Adrenal gland (tissue), 12 donors: ENCODE data around the gene EIF2A. TPM values are rescaled to one million over a fixed set of nuclear protein-coding genes. Genes with fewer than 3 reads are reported as not detected.

Source experiments
- DNase-seq, 7 donors: peaks; one replicate each; pipeline ENCODE4 v3.0.0-alpha.2; 2019 to 2020
- H3K27ac ChIP-seq, 5 donors: fragments of 200-600 bp; sonication (generic) in 4 of 5; 1 replicate in 3 of 5; 2 replicates in 2 of 5; pipeline versions ENCODE4 v1.5.1 to v1.8.0; 2016 to 2020; ENCODE audit warnings: mild to moderate bottlenecking in 1 of 5
- H3K27me3 ChIP-seq: fragments of 200-600 bp; 2 replicates; pipeline ENCODE4 v1.8.0; 2021
- H3K36me3 ChIP-seq, 2 donors: fragments of 200-600 bp; replicated peaks in 1 of 2; 1 replicate in 1 of 2; 2 replicates in 1 of 2; pipeline versions ENCODE4 v1.5.1 to v1.8.0; 2018 to 2022
- H3K4me1 ChIP-seq, 2 donors: fragments of 200-600 bp; replicated peaks in 1 of 2; 1 replicate in 1 of 2; 2 replicates in 1 of 2; pipeline versions ENCODE4 v1.5.1 to v1.8.0; 2018 to 2021
- H3K4me3 ChIP-seq, 4 donors: fragments of 200-600 bp; sonication (generic) in 3 of 4; one replicate each; pipeline ENCODE4 v1.5.1; 2016 to 2018
- H3K9me3 ChIP-seq, 3 donors: fragments of 200-600 bp; sonication (generic) in 1 of 3; replicated peaks in 1 of 3; 1 replicate in 2 of 3; 2 replicates in 1 of 3; pipeline versions ENCODE4 v1.5.1 to v1.8.0; 2016 to 2021
- POLR2A ChIP-seq, 2 donors: fragments of 450-650 bp; IDR thresholded peaks; one replicate each; pipeline ENCODE4 v1.6.1; 2017; ENCODE audit warnings: antibody characterized with exemption in 2 of 2, mild to moderate bottlenecking in 2 of 2, moderate library complexity in 1 of 2
- WGBS, 4 donors: extraction: QIAGEN DNeasy Blood & Tissue Kit in 2 of 4; methylation state at CpG; one replicate each; pipeline versions ENCODE4 v1.1.5 to v1.1.7; 2013 to 2017; 5-methylcytosine and 5-hydroxymethylcytosine counted together
- intact Hi-C, 2 donors: fragments of 100-400 bp; cut with DNase I; formaldehyde crosslinking; loops; one replicate each; pipeline versions ENCODE4 v1.14.1 to v1.15.0; 2022 to 2023
- polyA plus RNA-seq, 3 donors: library from polyadenylated mRNA; stranded (reverse); fragments of 200-250 nt in 2 of 3; fragments of 350-450 nt in 1 of 3; fragmentation: Illumina TruSeq in 1 of 3; extraction: RNeasy Lipid Tissue Mini Kit (QIAGEN cat#74804) in 1 of 3; gene quantifications; one replicate each; pipeline ENCODE4 v1.2.3, GENCODE V29; 2013 to 2014
- total RNA-seq, 9 donors: library from RNA; depleted of rRNA in 4 of 9; stranded (reverse); fragments of >200 nt in 4 of 9; fragments of 120-200 nt in 1 of 9; fragmentation: NEBNext Ultra II Directional in 1 of 9; extraction: Animal tissue kit (Norgen Biotek cat#: 25700) in 1 of 9; gene quantifications; one replicate each; pipeline versions ENCODE4 v1.1.0 to v1.2.4, GENCODE V29; 2013 to 2023
- TF ChIP-seq, protein P1 (sequence below), 6 experiments: fragments of 450-650 bp in 4 of 6; fragments of 200-600 bp in 2 of 6; sonication (generic) in 1 of 6; IDR thresholded peaks; 1 replicate in 5 of 6; 2 replicates in 1 of 6; pipeline versions ENCODE4 v1.5.1 to v1.8.0; 2016 to 2021; ENCODE audit warnings: antibody characterized with exemption in 6 of 6, mild to moderate bottlenecking in 2 of 6, moderate library complexity in 1 of 6
- donor health status: healthy with polysubstance abuse.
- donor health status: Bipolar disorder and iron deficiency.
- donor health status: DM: yes; HTN: yes; CAD: no.
- donor health status: DM: no; HTN: no; CAD: no.
- donor health status: DM: no; HTN: no; CAD: no.
- donor health status: DM: yes; HTN: yes; CAD: no.

The EIF2A gene
- total and polyA plus RNA-seq, 12 donors = 62.3 to 178 (median 74.8) TPM

GRCh38 chr3:150623945-150624344 lies 77.4 kb downstream of the EIF2A start:
- no peak overlapping the region for H3K4me3 ChIP-seq
- no peaks in the 10 kb centered on the region for H3K27me3 ChIP-seq
- H3K4me1 ChIP-seq = peaks cover 0 to 13% of the 10 kb centered on the region in 2 donors
- WGBS, 4 donors = 92 to 100% (median 94%) methylated on average over 1 of the region's 1 CpG
- no peak overlapping the region for H3K27ac ChIP-seq
- intact Hi-C loops = loop anchor here in 1 of 2 donors (10.0 kb wide), 1 partner anchor 71 kb away; no protein-coding TSS in a partner anchor
- peaks cover 0 to 48% of the 10 kb centered on the region in 2 donors for H3K36me3 ChIP-seq
- DNase-seq = no peak
- no peak for TF ChIP-seq POLR2A (IDR thresholded peaks at IDR 0.05)
- TF ChIP-seq, protein P1, sequence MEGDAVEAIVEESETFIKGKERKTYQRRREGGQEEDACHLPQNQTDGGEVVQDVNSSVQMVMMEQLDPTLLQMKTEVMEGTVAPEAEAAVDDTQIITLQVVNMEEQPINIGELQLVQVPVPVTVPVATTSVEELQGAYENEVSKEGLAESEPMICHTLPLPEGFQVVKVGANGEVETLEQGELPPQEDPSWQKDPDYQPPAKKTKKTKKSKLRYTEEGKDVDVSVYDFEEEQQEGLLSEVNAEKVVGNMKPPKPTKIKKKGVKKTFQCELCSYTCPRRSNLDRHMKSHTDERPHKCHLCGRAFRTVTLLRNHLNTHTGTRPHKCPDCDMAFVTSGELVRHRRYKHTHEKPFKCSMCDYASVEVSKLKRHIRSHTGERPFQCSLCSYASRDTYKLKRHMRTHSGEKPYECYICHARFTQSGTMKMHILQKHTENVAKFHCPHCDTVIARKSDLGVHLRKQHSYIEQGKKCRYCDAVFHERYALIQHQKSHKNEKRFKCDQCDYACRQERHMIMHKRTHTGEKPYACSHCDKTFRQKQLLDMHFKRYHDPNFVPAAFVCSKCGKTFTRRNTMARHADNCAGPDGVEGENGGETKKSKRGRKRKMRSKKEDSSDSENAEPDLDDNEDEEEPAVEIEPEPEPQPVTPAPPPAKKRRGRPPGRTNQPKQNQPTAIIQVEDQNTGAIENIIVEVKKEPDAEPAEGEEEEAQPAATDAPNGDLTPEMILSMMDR (IDR thresholded peaks at IDR 0.05) = no peak
- peaks cover 0 to 4% (median 0%) of the 10 kb centered on the region in 3 donors for H3K9me3 ChIP-seq

DNA sequence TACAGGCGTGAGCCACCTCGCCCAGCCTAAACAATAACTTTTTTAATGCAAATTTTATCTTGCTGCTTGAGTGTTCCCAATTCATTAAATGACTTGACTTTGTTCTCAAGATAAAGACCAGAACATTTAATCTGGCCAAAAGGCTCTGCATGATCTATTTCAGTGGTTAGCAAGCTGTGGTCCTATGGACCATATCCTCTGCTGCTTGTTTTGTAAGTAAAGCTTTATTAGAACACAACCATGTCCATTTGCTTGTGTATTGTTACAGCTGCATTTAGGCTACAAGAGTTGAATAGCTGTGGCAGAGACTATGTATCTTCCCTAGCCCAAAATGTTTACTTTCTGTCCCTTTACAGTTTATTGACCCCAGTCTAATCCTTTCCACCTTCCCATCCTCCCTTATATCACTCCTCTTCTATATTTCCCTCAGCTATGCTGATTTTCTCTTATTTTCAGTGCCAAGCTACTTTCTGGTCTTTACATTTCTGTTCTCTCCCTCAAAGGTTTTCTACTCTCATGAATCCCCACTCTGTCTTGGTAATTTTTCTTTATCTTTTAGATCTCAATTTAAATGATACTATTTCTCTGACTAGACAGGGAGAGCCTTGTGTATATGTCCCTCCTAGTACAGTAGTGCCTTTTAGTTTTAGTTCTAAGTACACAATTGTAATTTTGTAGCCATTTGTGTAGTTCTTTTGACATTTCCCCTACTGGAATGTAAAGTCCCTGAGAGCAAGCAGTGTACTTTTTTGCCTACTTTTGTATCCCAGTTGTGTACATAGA lies 79.8 kb downstream of the EIF2A start:
- peaks cover 0 to 6% of the 10 kb centered on the region in 2 donors for H3K4me1 ChIP-seq
- intact Hi-C loops = loop anchor here in 1 of 2 donors (10.0 kb wide), 1 partner anchor 68 kb away; no protein-coding TSS in a partner anchor
- peaks cover 0 to 4% (median 0%) of the 10 kb centered on the region in 3 donors for H3K9me3 ChIP-seq
- 93 to 98% (median 98%) methylated on average over 2 of the region's 2 CpGs for WGBS, 4 donors
- peaks cover 0 to 56% of the 10 kb centered on the region in 2 donors for H3K36me3 ChIP-seq
- no peaks in the 10 kb centered on the region for H3K27me3 ChIP-seq
- no peak overlapping the region for H3K4me3 ChIP-seq
- no peak for TF ChIP-seq POLR2A (IDR thresholded peaks at IDR 0.05)
- TF ChIP-seq, protein P1 (IDR thresholded peaks at IDR 0.05) = no peak
- no peak overlapping the region for H3K27ac ChIP-seq
- no peak for DNase-seq

DNA sequence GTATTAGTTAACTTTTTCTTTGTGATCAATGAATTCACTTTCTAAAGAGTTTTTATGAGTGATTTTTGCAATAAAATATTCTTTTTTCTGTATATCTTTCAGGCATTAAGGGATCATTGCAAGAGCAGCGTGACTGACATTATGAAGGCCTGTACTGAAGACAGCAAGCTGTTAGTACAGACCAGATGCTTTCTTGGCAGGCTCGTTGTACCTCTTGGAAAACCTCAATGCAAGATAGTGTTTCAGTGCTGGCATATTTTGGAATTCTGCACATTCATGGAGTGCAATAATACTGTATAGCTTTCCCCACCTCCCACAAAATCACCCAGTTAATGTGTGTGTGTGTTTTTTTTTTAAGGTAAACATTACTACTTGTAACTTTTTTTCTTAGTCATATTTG lies 81.0 kb downstream of the EIF2A start:
- intact Hi-C loops = loop anchor here in 1 of 2 donors (10.0 kb wide), 1 partner anchor 67 kb away; no protein-coding TSS in a partner anchor
- H3K4me1 ChIP-seq = peaks cover 0 to 6% of the 10 kb centered on the region in 2 donors
- H3K9me3 ChIP-seq = no peaks in the 10 kb centered on the region
- no peaks in the 10 kb centered on the region for H3K27me3 ChIP-seq
- no peak for DNase-seq
- no peak overlapping the region for H3K27ac ChIP-seq
- no peak overlapping the region for H3K4me3 ChIP-seq
- TF ChIP-seq, protein P1 (IDR thresholded peaks at IDR 0.05) = no peak
- no peak for TF ChIP-seq POLR2A (IDR thresholded peaks at IDR 0.05)
- H3K36me3 ChIP-seq = peaks cover 0 to 61% of the 10 kb centered on the region in 2 donors
- 71 to 83% (median 81%) methylated on average over 2 of the region's 2 CpGs for WGBS, 4 donors

GRCh38 chr3:150631515-150632221 lies 85.1 kb downstream of the EIF2A start:
- WGBS, 4 donors = 89 to 96% (median 91%) methylated on average over 6 to 7 of the region's 7 CpGs
- Histone ChIP-seq H3K36me3 (peaks cover 0 to 36% of the 10 kb centered on the region in 2 donors), H3K27me3 (no peaks in the 10 kb centered on the region), H3K4me3 (no peak overlapping the region), H3K9me3 (no peaks in the 10 kb centered on the region), H3K27ac (no peak overlapping the region), H3K4me1 (no peaks in the 10 kb centered on the region)
- intact Hi-C loops = no loop called here
- TF ChIP-seq, protein P1 (IDR thresholded peaks at IDR 0.05) = no peak
- no peak for TF ChIP-seq POLR2A (IDR thresholded peaks at IDR 0.05)
- no peak for DNase-seq
